ENCODE results near the gene UBE2G1.

The UBE2G1 gene

DNA sequence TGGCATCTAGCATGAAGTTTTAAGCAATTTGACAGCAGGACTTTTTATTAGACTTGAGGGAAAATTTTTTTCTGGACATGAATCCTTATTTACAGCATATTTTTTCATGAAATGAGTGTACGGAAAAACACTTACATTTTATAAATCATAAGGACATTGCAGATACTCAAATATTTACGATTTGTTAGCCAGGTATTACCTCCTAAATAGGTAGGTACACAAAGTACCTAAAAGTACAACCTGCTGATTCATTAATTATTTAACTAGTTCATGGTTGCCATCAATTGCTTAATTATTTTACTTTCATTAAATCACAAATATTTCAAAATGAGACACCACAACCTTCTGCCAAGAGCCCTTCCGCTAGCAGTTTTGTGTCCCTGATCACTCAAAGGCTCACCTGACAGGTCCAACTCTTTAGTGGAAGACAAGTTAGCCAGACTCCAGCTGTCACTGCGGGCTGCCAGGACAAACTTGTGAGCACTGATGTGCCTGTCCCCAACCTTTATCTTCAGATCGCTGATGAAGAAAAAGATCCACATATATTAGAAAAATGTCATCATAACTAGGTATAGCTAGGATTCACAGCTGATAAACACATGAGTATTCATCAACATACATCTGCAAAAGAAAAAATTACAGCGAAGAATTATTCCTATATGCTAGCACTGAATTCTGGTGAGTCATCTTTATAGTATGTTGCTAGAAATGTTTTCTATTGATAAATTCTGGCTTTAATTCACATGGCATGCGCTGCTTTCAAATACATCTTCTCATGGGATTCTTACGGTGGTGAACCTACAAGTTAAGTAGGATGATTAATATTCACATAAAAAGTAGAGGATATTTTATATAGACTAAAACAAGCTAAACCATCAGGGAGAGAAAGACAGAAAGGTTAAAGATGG is 130.8 kb downstream of the UBE2G1 start:
- H3K36me3 ChIP-seq (ENCODE audit: control insufficient read depth, insufficient read depth, low read length), result no peaks in the 10 kb centered on the region
- no peaks in the 10 kb centered on the region for H3K27me3 ChIP-seq (ENCODE audit: control insufficient read depth, insufficient read depth, low read length)
- no peak overlapping the region for H3K4me3 ChIP-seq (ENCODE audit: low read depth, low read length)
- no peaks in the 10 kb centered on the region for H3K9me3 ChIP-seq (ENCODE audit: control insufficient read depth, low read length)
- no peak overlapping the region for H3K9ac ChIP-seq
- H3K4me2 ChIP-seq (ENCODE audit: low read length), result no peak overlapping the region
- H3K79me2 ChIP-seq, result no peaks in the 10 kb centered on the region
- no peak overlapping the region for H2AFZ ChIP-seq
- no peak overlapping the region for H3K27ac ChIP-seq
- no peaks in the 10 kb centered on the region for H3K4me1 ChIP-seq
- TF ChIP-seq, protein P1, sequence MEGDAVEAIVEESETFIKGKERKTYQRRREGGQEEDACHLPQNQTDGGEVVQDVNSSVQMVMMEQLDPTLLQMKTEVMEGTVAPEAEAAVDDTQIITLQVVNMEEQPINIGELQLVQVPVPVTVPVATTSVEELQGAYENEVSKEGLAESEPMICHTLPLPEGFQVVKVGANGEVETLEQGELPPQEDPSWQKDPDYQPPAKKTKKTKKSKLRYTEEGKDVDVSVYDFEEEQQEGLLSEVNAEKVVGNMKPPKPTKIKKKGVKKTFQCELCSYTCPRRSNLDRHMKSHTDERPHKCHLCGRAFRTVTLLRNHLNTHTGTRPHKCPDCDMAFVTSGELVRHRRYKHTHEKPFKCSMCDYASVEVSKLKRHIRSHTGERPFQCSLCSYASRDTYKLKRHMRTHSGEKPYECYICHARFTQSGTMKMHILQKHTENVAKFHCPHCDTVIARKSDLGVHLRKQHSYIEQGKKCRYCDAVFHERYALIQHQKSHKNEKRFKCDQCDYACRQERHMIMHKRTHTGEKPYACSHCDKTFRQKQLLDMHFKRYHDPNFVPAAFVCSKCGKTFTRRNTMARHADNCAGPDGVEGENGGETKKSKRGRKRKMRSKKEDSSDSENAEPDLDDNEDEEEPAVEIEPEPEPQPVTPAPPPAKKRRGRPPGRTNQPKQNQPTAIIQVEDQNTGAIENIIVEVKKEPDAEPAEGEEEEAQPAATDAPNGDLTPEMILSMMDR (IDR thresholded peaks at IDR 0.05), result no peak

DNA sequence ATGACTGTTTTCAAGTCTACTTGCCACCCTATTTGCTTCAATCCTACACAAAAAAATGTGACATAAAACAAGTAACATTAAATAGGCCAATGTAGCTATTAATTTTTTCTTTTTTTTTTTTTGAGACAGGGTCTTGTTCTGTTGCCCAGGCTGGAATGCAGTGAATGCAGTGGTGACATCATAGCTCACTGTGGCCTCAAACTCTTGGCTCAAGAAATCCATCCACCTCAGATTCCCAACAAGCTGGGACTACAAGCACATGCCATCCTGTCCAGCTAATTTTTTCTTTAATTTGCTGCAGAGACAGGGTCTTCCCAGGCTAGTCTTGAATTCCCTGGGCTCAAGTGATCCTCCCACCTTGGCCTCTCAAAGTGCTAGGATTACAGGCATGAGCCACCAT is 132.1 kb downstream of the UBE2G1 start:
- Histone ChIP-seq H2AFZ (no peak overlapping the region), H3K4me1 (no peaks in the 10 kb centered on the region), H3K27ac (no peak overlapping the region)

DNA sequence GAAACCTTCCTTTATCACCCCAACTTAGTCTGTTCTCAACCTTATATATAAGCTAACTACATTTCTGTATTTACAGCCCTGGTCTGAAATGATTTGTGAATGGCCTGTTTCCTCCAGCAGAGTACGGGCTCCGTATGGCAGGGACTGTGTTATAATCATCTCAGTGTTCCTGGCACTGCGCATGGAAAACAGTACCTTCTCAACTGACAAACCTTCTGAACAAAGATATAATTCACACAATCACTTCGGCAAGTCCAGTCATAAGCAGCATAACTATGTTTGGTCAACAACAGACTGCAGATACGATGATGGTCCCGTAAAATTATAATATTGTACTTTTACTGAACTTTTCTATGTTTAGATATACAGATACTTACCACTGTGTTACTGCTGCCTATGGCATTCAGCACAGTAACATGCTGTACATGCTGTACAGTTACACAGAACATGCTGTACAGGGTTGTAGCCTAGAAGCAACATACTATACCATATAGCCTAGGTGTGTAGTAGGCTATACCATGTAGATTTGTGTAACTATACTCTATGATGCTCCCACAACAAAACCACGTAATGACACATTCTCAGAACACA is 132.7 kb downstream of the UBE2G1 start:
- Histone ChIP-seq H3K36me3 (ENCODE audit: control insufficient read depth, insufficient read depth, low read length) (no peaks in the 10 kb centered on the region), H3K9me3 (ENCODE audit: control insufficient read depth, low read length) (no peaks in the 10 kb centered on the region), H3K79me2 (no peaks in the 10 kb centered on the region), H3K4me3 (ENCODE audit: low read depth, low read length) (no peak overlapping the region), H3K27ac (no peak overlapping the region), H3K9ac (no peak overlapping the region), H3K4me1 (no peaks in the 10 kb centered on the region), H3K4me2 (ENCODE audit: low read length) (no peak overlapping the region), H3K27me3 (ENCODE audit: control insufficient read depth, insufficient read depth, low read length) (no peaks in the 10 kb centered on the region), H2AFZ (no peak overlapping the region)
- TF ChIP-seq, protein P1 (IDR thresholded peaks at IDR 0.05), result no peak

More for the DNA sequence above, 132.1 kb downstream of the UBE2G1 start:
- no peaks in the 10 kb centered on the region for H3K36me3 ChIP-seq (ENCODE audit: control insufficient read depth, insufficient read depth, low read length)
- H3K79me2 ChIP-seq, result no peaks in the 10 kb centered on the region
- H3K9me3 ChIP-seq (ENCODE audit: control insufficient read depth, low read length), result no peaks in the 10 kb centered on the region
- H3K9ac ChIP-seq, result no peak overlapping the region
- H3K4me3 ChIP-seq (ENCODE audit: low read depth, low read length), result no peak overlapping the region
- no peak overlapping the region for H3K4me2 ChIP-seq (ENCODE audit: low read length)
- H3K27me3 ChIP-seq (ENCODE audit: control insufficient read depth, insufficient read depth, low read length), result no peaks in the 10 kb centered on the region
- TF ChIP-seq, protein P1 (IDR thresholded peaks at IDR 0.05), result no peak

DNA sequence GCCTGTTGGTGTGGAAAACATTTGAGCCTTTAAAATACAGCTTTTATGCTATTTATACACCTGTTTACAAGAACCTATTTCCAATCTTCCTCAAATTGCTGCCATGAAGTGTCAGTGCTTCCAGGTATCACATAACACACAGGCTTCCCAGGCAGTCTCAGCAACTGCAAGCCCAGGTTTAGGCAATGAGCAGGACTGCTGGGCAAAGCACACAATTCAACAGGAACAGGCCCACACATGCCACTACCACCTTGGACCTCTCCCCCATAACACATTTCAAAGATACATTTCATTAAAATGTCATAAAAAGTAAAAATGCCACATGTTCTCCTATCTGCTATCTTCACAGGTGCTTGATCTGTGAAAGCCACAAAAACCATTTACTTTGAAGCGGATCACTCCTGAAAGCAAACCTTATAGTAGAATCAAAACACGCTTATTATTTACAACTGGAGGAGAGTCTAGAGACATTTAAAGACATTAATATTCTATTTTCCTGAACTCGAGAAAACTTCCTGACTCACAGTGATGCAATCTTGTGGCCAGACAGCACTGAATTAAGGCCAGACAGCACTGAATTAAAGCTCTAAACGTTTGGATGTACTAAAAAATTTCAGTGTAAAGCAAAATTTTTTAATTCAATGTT is 134.2 kb downstream of the UBE2G1 start:
- Histone ChIP-seq H3K9me3 (ENCODE audit: control insufficient read depth, low read length) (no peaks in the 10 kb centered on the region), H3K9ac (no peak overlapping the region), H3K4me2 (ENCODE audit: low read length) (no peak overlapping the region), H3K4me3 (ENCODE audit: low read depth, low read length) (no peak overlapping the region), H3K79me2 (no peaks in the 10 kb centered on the region), H3K27ac (no peak overlapping the region), H3K36me3 (ENCODE audit: control insufficient read depth, insufficient read depth, low read length) (no peaks in the 10 kb centered on the region), H3K27me3 (ENCODE audit: control insufficient read depth, insufficient read depth, low read length) (no peaks in the 10 kb centered on the region), H3K4me1 (no peaks in the 10 kb centered on the region), H2AFZ (no peak overlapping the region)
- TF ChIP-seq, protein P1 (IDR thresholded peaks at IDR 0.05), result no peak
